Immature natural killer cell (primary cell): Measurements from ENCODE around the gene CFAP299. TPM values are rescaled to one million over a fixed set of nuclear protein-coding genes. Genes with fewer than 3 reads are reported as not detected.
A peak's percentile ranks its signal among the peaks of the same experiment; 100 is the strongest.

ENCODE experiments used
- DNase-seq, 3 donors: peaks; one replicate each; pipeline ENCODE4 v3.0.0; 2022; ENCODE audit warnings: mixed read lengths in 1 of 3
- H3K27ac Mint-ChIP-seq, 6 donors: one replicate each; pipeline ENCODE4 v1.8.0; 2020; ENCODE audit warnings: mixed read lengths in 6 of 6, mild to moderate bottlenecking in 5 of 6, inconsistent platforms in 4 of 6, moderate library complexity in 3 of 6
- H3K27me3 Mint-ChIP-seq, 3 donors: one replicate each; pipeline ENCODE4 v1.8.0; 2020 to 2021; ENCODE audit warnings: low read depth in 3 of 3, mild to moderate bottlenecking in 3 of 3, mixed read lengths in 3 of 3, moderate library complexity in 3 of 3, inconsistent platforms in 1 of 3
- H3K36me3 Mint-ChIP-seq, 3 donors: one replicate each; pipeline ENCODE4 v1.8.0; 2020; ENCODE audit warnings: mixed read lengths in 3 of 3, inconsistent platforms in 2 of 3, mild to moderate bottlenecking in 2 of 3
- H3K4me1 Mint-ChIP-seq, 2 donors: one replicate each; pipeline ENCODE4 v1.8.0; 2020; ENCODE audit warnings: inconsistent platforms in 2 of 2, mild to moderate bottlenecking in 2 of 2, mixed read lengths in 2 of 2, moderate library complexity in 1 of 2
- H3K4me3 Mint-ChIP-seq, 5 donors: one replicate each; pipeline ENCODE4 v1.8.0; 2020; ENCODE audit warnings: mild to moderate bottlenecking in 5 of 5, mixed read lengths in 5 of 5, inconsistent platforms in 3 of 5, moderate library complexity in 3 of 5
- H3K9me3 Mint-ChIP-seq, 6 donors: one replicate each; pipeline ENCODE4 v1.8.0; 2020; ENCODE audit warnings: mild to moderate bottlenecking in 6 of 6, mixed read lengths in 6 of 6, inconsistent platforms in 4 of 6, moderate library complexity in 3 of 6
- polyA plus RNA-seq, 3 donors: library from polyadenylated mRNA; unstranded; fragments of 300-500 nt; fragmentation: Illumina TruSeq; gene quantifications; one replicate each; pipeline ENCODE4 v1.2.3, GENCODE V29; 2021

CFAP299 gene
- polyA plus RNA-seq, 3 donors from 2014 or later = 0.72 TPM; not detected in 2

- no peak for DNase-seq
- no peak overlapping the region for H3K4me3 Mint-ChIP-seq
- H3K36me3 Mint-ChIP-seq = no peaks in the 10 kb centered on the region
- no peak overlapping the region for H3K27ac Mint-ChIP-seq
- H3K9me3 Mint-ChIP-seq = no peaks in the 10 kb centered on the region
- peaks cover 2 to 4% (median 2%) of the 10 kb centered on the region in 3 donors for H3K27me3 Mint-ChIP-seq
- no peaks in the 10 kb centered on the region for H3K4me1 Mint-ChIP-seq
These were observed 50.9 kb downstream of the CFAP299 start for GRCh38 chr4:80386281-80386886.

- no peak for DNase-seq
- no peaks in the 10 kb centered on the region for H3K9me3 Mint-ChIP-seq
- H3K27me3 Mint-ChIP-seq = peaks cover 0 to 4% (median 2%) of the 10 kb centered on the region in 3 donors
- no peak overlapping the region for H3K4me3 Mint-ChIP-seq
- peaks cover 0 to 4% (median 0%) of the 10 kb centered on the region in 3 donors for H3K36me3 Mint-ChIP-seq
- no peaks in the 10 kb centered on the region for H3K4me1 Mint-ChIP-seq
- no peak overlapping the region for H3K27ac Mint-ChIP-seq
These were observed 52.1 kb downstream of the CFAP299 start for GRCh38 chr4:80387390-80388283.

- DNase-seq = no peak
- Mint-ChIP-seq H3K27me3 (peaks cover 0 to 4% (median 0%) of the 10 kb centered on the region in 3 donors), H3K9me3 (no peaks in the 10 kb centered on the region), H3K4me1 (no peaks in the 10 kb centered on the region), H3K27ac (no peak overlapping the region), H3K36me3 (peaks cover 0 to 4% (median 0%) of the 10 kb centered on the region in 3 donors), H3K4me3 (no peak overlapping the region)
These were observed 52.7 kb downstream of the CFAP299 start for GRCh38 chr4:80388284-80388607.

GRCh38 chr4:80390178-80390577 lies 54.6 kb downstream of the CFAP299 start:
- no peaks in the 10 kb centered on the region for H3K9me3 Mint-ChIP-seq
- no peak overlapping the region for H3K27ac Mint-ChIP-seq
- no peak for DNase-seq
- peaks cover 0 to 6% (median 0%) of the 10 kb centered on the region in 3 donors for H3K36me3 Mint-ChIP-seq
- no peaks in the 10 kb centered on the region for H3K4me1 Mint-ChIP-seq
- peaks cover 0 to 4% (median 2%) of the 10 kb centered on the region in 3 donors for H3K27me3 Mint-ChIP-seq
- H3K4me3 Mint-ChIP-seq = no peak overlapping the region

GRCh38 chr4:80393246-80393969 lies 57.9 kb downstream of the CFAP299 start:
- DNase-seq = no peak
- Mint-ChIP-seq H3K36me3 (peaks cover 0 to 8% (median 0%) of the 10 kb centered on the region in 3 donors), H3K4me1 (no peaks in the 10 kb centered on the region), H3K9me3 (peaks cover 0 to 2% (median 0%) of the 10 kb centered on the region in 6 donors), H3K4me3 (no peak overlapping the region), H3K27me3 (peaks cover 1 to 4% (median 3%) of the 10 kb centered on the region in 3 donors), H3K27ac (no peak overlapping the region)

GRCh38 chr4:80393970-80394250 lies 58.4 kb downstream of the CFAP299 start:
- H3K27ac Mint-ChIP-seq = no peak overlapping the region
- H3K27me3 Mint-ChIP-seq = peaks cover 1 to 4% (median 1%) of the 10 kb centered on the region in 3 donors
- H3K36me3 Mint-ChIP-seq = peaks cover 0 to 8% (median 0%) of the 10 kb centered on the region in 3 donors
- no peaks in the 10 kb centered on the region for H3K4me1 Mint-ChIP-seq
- no peak for DNase-seq
- H3K9me3 Mint-ChIP-seq = peaks cover 0 to 2% (median 0%) of the 10 kb centered on the region in 6 donors
- H3K4me3 Mint-ChIP-seq = no peak overlapping the region

- no peak overlapping the region for H3K27ac Mint-ChIP-seq
- no peak for DNase-seq
- H3K4me3 Mint-ChIP-seq = no peak overlapping the region
- peaks cover 0 to 1% (median 0%) of the 10 kb centered on the region in 6 donors for H3K9me3 Mint-ChIP-seq
- peaks cover 0 to 6% (median 2%) of the 10 kb centered on the region in 3 donors for H3K27me3 Mint-ChIP-seq
- no peaks in the 10 kb centered on the region for H3K4me1 Mint-ChIP-seq
- no peaks in the 10 kb centered on the region for H3K36me3 Mint-ChIP-seq
These were observed 71.7 kb downstream of the CFAP299 start for GRCh38 chr4:80407246-80407645.

- no peaks in the 10 kb centered on the region for H3K4me1 Mint-ChIP-seq
- no peak overlapping the region for H3K27ac Mint-ChIP-seq
- peaks cover 2 to 7% (median 2%) of the 10 kb centered on the region in 3 donors for H3K27me3 Mint-ChIP-seq
- H3K36me3 Mint-ChIP-seq = no peaks in the 10 kb centered on the region
- H3K9me3 Mint-ChIP-seq = peaks cover 0 to 1% (median 0%) of the 10 kb centered on the region in 6 donors
- no peak overlapping the region for H3K4me3 Mint-ChIP-seq
- no peak for DNase-seq
These were observed 74.3 kb downstream of the CFAP299 start for GRCh38 chr4:80409809-80410208.

- DNase-seq = no peak
- Mint-ChIP-seq H3K4me3 (no peak overlapping the region), H3K27me3 (peaks cover 2 to 7% (median 2%) of the 10 kb centered on the region in 3 donors), H3K4me1 (no peaks in the 10 kb centered on the region), H3K27ac (no peak overlapping the region), H3K9me3 (peaks cover 0 to 1% (median 0%) of the 10 kb centered on the region in 6 donors), H3K36me3 (no peaks in the 10 kb centered on the region)
These were observed 76.8 kb downstream of the CFAP299 start for GRCh38 chr4:80412322-80412721.

GRCh38 chr4:80413086-80413485 lies 77.6 kb downstream of the CFAP299 start:
- Mint-ChIP-seq H3K4me3 (no peak overlapping the region), H3K4me1 (no peaks in the 10 kb centered on the region), H3K27ac (no peak overlapping the region), H3K27me3 (peaks cover 2 to 7% (median 2%) of the 10 kb centered on the region in 3 donors), H3K36me3 (no peaks in the 10 kb centered on the region), H3K9me3 (peaks cover 0 to 1% (median 0%) of the 10 kb centered on the region in 6 donors)
- no peak for DNase-seq

- no peak overlapping the region for H3K4me3 Mint-ChIP-seq
- H3K27me3 Mint-ChIP-seq = peaks cover 0 to 3% (median 2%) of the 10 kb centered on the region in 3 donors
- no peak for DNase-seq
- H3K36me3 Mint-ChIP-seq = no peaks in the 10 kb centered on the region
- no peak overlapping the region for H3K27ac Mint-ChIP-seq
- H3K4me1 Mint-ChIP-seq = peaks cover 3 to 18% of the 10 kb centered on the region in 2 donors
- no peaks in the 10 kb centered on the region for H3K9me3 Mint-ChIP-seq
These were observed 81.5 kb downstream of the CFAP299 start for GRCh38 chr4:80417019-80417418.

GRCh38 chr4:80419946-80420345 lies 84.4 kb downstream of the CFAP299 start:
- peaks cover 0 to 1% (median 0%) of the 10 kb centered on the region in 3 donors for H3K27me3 Mint-ChIP-seq
- DNase-seq = no peak
- H3K27ac Mint-ChIP-seq = peak overlapping the region in 1 of 6 donors; percentile 60
- H3K4me3 Mint-ChIP-seq = no peak overlapping the region
- peaks cover 13 to 46% of the 10 kb centered on the region in 2 donors for H3K4me1 Mint-ChIP-seq
- no peaks in the 10 kb centered on the region for H3K9me3 Mint-ChIP-seq
- H3K36me3 Mint-ChIP-seq = no peaks in the 10 kb centered on the region

- no peaks in the 10 kb centered on the region for H3K36me3 Mint-ChIP-seq
- DNase-seq = no peak
- H3K27me3 Mint-ChIP-seq = peaks cover 0 to 1% (median 0%) of the 10 kb centered on the region in 3 donors
- no peak overlapping the region for H3K4me3 Mint-ChIP-seq
- H3K4me1 Mint-ChIP-seq = peaks cover 19 to 53% of the 10 kb centered on the region in 2 donors
- no peaks in the 10 kb centered on the region for H3K9me3 Mint-ChIP-seq
- H3K27ac Mint-ChIP-seq = peak overlapping the region in 1 of 6 donors; percentile 11
These were observed 85.1 kb downstream of the CFAP299 start for GRCh38 chr4:80420638-80421037.
